ENCODE measurements around the gene CPLX4.

The CPLX4 gene

DNA sequence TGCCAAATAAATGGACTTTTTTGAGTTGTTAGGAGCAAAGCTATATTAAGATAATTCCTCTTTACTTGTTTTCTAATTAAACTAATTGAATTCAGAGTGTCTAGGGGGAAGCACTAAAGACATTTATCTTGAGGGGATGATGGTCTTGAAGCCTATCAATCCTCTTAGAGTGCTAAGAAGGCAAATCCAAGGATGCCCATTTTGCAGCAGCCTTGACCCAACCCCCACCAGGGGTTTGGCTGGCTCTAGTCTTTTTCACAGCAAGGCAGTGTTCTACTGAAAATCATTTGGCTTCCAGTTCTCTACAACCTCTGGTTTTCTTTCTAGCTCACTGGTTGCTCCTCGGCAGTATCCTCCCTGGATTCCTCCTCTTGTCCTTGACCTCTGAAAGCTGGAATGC is 38.7 kb downstream of the CPLX4 start:
- H3K27me3 ChIP-seq (ENCODE audit: control insufficient read depth, low read length): peaks cover 35% of the 10 kb centered on the region
- no peaks in the 10 kb centered on the region for H3K79me2 ChIP-seq (ENCODE audit: control insufficient read depth, low read length)
- H3F3A ChIP-seq (ENCODE audit: control insufficient read depth, insufficient read depth): no peaks in the 10 kb centered on the region
- H3K4me3 ChIP-seq (ENCODE audit: low read length): no peak overlapping the region
- H3K27ac ChIP-seq (ENCODE audit: low read depth, low read length): no peak overlapping the region
- H4K20me1 ChIP-seq (ENCODE audit: control insufficient read depth, insufficient read depth, low read depth, low read length): no peaks in the 10 kb centered on the region
- H3K4me2 ChIP-seq (ENCODE audit: low read length): no peak overlapping the region
- no peaks in the 10 kb centered on the region for H3K4me1 ChIP-seq (ENCODE audit: control insufficient read depth, low read length)
- H3K9me2 ChIP-seq (replicated peaks; ENCODE audit: control insufficient read depth, low read length): no peaks in the 10 kb centered on the region
- no peaks in the 10 kb centered on the region for H3K36me3 ChIP-seq (ENCODE audit: control insufficient read depth, low read length)
- no peak for TF ChIP-seq EZH2phosphoT487 (IDR thresholded peaks at IDR 0.05; ENCODE audit: borderline replicate concordance, low read length)
- TF ChIP-seq, protein P1, sequence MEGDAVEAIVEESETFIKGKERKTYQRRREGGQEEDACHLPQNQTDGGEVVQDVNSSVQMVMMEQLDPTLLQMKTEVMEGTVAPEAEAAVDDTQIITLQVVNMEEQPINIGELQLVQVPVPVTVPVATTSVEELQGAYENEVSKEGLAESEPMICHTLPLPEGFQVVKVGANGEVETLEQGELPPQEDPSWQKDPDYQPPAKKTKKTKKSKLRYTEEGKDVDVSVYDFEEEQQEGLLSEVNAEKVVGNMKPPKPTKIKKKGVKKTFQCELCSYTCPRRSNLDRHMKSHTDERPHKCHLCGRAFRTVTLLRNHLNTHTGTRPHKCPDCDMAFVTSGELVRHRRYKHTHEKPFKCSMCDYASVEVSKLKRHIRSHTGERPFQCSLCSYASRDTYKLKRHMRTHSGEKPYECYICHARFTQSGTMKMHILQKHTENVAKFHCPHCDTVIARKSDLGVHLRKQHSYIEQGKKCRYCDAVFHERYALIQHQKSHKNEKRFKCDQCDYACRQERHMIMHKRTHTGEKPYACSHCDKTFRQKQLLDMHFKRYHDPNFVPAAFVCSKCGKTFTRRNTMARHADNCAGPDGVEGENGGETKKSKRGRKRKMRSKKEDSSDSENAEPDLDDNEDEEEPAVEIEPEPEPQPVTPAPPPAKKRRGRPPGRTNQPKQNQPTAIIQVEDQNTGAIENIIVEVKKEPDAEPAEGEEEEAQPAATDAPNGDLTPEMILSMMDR (IDR thresholded peaks at IDR 0.05; ENCODE audit: low read depth, low read length, poor library complexity, severe bottlenecking): no peak
- no peaks in the 10 kb centered on the region for H3K9me3 ChIP-seq (ENCODE audit: control insufficient read depth, insufficient read depth, low read length)

DNA sequence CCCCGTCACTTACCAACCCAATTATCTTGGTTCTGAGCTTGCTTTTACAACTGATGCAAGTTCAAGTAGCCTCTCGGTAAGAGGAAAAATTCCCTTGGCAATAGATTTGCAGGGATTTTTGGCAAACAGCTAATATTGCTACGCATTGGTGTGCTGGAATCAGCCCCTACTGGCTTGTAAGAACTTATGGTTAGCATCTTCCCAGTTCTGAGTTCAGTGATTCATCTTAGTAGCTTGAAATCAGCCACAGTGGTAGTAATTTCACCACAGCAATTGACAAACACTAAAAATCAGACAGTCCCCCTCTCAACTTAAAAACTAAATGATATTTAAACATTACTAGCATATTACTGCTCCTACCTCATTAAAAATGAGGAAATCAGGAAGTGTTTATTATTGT is 39.3 kb downstream of the CPLX4 start:
- H3K4me2 ChIP-seq (ENCODE audit: low read length): no peak overlapping the region
- no peaks in the 10 kb centered on the region for H4K20me1 ChIP-seq (ENCODE audit: control insufficient read depth, insufficient read depth, low read depth, low read length)
- H3K27me3 ChIP-seq (ENCODE audit: control insufficient read depth, low read length): peaks cover 35% of the 10 kb centered on the region
- H3F3A ChIP-seq (ENCODE audit: control insufficient read depth, insufficient read depth): no peaks in the 10 kb centered on the region
- H3K4me1 ChIP-seq (ENCODE audit: control insufficient read depth, low read length): no peaks in the 10 kb centered on the region
- H3K9me2 ChIP-seq (replicated peaks; ENCODE audit: control insufficient read depth, low read length): no peaks in the 10 kb centered on the region
- H3K27ac ChIP-seq (ENCODE audit: low read depth, low read length): no peak overlapping the region
- H3K9me3 ChIP-seq (ENCODE audit: control insufficient read depth, insufficient read depth, low read length): no peaks in the 10 kb centered on the region
- no peak overlapping the region for H3K4me3 ChIP-seq (ENCODE audit: low read length)
- H3K36me3 ChIP-seq (ENCODE audit: control insufficient read depth, low read length): no peaks in the 10 kb centered on the region
- H3K79me2 ChIP-seq (ENCODE audit: control insufficient read depth, low read length): no peaks in the 10 kb centered on the region
- TF ChIP-seq EZH2phosphoT487 (IDR thresholded peaks at IDR 0.05; ENCODE audit: borderline replicate concordance, low read length): no peak
- TF ChIP-seq, protein P1 (IDR thresholded peaks at IDR 0.05; ENCODE audit: low read depth, low read length, poor library complexity, severe bottlenecking): no peak

DNA sequence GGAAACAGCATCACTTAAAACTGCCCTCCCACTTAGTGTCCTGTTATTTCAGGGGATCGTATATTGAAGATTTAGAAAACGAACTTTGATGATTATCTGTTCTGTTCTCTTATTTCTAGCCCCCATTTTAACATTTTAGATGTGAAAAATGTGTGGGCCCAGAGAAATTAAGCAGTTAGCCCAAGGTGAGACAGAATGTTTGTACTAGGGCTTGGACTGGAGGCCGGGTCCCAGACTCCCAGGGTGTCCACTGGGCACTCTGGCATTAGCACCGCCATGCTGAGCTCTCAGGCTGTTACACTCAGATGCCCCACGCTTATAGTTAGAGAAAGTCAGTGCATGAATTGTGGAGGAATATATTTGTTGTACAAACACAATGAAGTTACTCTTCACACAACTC is 39.7 kb downstream of the CPLX4 start:
- Histone ChIP-seq H3K4me1 (ENCODE audit: control insufficient read depth, low read length) (no peaks in the 10 kb centered on the region), H3K27me3 (ENCODE audit: control insufficient read depth, low read length) (peaks cover 35% of the 10 kb centered on the region), H3K9me3 (ENCODE audit: control insufficient read depth, insufficient read depth, low read length) (no peaks in the 10 kb centered on the region), H4K20me1 (ENCODE audit: control insufficient read depth, insufficient read depth, low read depth, low read length) (no peaks in the 10 kb centered on the region), H3K4me3 (ENCODE audit: low read length) (no peak overlapping the region), H3K4me2 (ENCODE audit: low read length) (no peak overlapping the region), H3K36me3 (ENCODE audit: control insufficient read depth, low read length) (no peaks in the 10 kb centered on the region), H3K9me2 (replicated peaks; ENCODE audit: control insufficient read depth, low read length) (no peaks in the 10 kb centered on the region), H3F3A (ENCODE audit: control insufficient read depth, insufficient read depth) (no peaks in the 10 kb centered on the region), H3K79me2 (ENCODE audit: control insufficient read depth, low read length) (no peaks in the 10 kb centered on the region), H3K27ac (ENCODE audit: low read depth, low read length) (no peak overlapping the region)
- TF ChIP-seq, protein P1 (IDR thresholded peaks at IDR 0.05; ENCODE audit: low read depth, low read length, poor library complexity, severe bottlenecking): no peak
- TF ChIP-seq EZH2phosphoT487 (IDR thresholded peaks at IDR 0.05; ENCODE audit: borderline replicate concordance, low read length): no peak

DNA sequence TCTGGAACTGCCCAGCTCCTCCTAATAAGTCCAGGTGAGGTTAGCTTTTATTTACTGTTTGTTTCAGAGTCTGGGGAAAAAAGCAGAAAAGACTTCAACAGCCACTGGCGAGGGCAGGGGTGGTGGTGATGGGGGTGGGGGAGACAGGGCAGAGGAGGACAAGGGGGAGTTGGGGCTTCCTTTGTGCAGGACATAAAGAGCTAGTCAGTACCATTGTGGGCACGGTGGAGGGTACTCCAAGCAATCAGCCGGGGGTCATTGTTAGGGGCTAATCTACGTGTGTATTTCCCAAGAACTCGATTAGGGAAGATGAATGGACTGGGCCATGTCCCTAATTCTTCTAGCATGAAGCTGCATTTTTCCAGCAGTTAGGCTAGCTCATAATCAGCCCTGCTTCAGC is 42.4 kb downstream of the CPLX4 start:
- no peak overlapping the region for H3K4me2 ChIP-seq (ENCODE audit: low read length)
- H3K27ac ChIP-seq (ENCODE audit: low read depth, low read length): no peak overlapping the region
- no peaks in the 10 kb centered on the region for H3K9me2 ChIP-seq (replicated peaks; ENCODE audit: control insufficient read depth, low read length)
- TF ChIP-seq, protein P1 (IDR thresholded peaks at IDR 0.05; ENCODE audit: low read depth, low read length, poor library complexity, severe bottlenecking): no peak
- TF ChIP-seq EZH2phosphoT487 (IDR thresholded peaks at IDR 0.05; ENCODE audit: borderline replicate concordance, low read length): no peak
- no peaks in the 10 kb centered on the region for H3K9me3 ChIP-seq (ENCODE audit: control insufficient read depth, insufficient read depth, low read length)
- peaks cover 36% of the 10 kb centered on the region for H3K27me3 ChIP-seq (ENCODE audit: control insufficient read depth, low read length)
- H3K79me2 ChIP-seq (ENCODE audit: control insufficient read depth, low read length): no peaks in the 10 kb centered on the region
- H3K4me3 ChIP-seq (ENCODE audit: low read length): no peak overlapping the region
- no peaks in the 10 kb centered on the region for H4K20me1 ChIP-seq (ENCODE audit: control insufficient read depth, insufficient read depth, low read depth, low read length)
- no peaks in the 10 kb centered on the region for H3K36me3 ChIP-seq (ENCODE audit: control insufficient read depth, low read length)
- H3K4me1 ChIP-seq (ENCODE audit: control insufficient read depth, low read length): no peaks in the 10 kb centered on the region
- no peaks in the 10 kb centered on the region for H3F3A ChIP-seq (ENCODE audit: control insufficient read depth, insufficient read depth)
